Breast epithelium (tissue), 4 donors: ENCODE results near the gene TRIM77. TPM values are rescaled to one million over a fixed set of nuclear protein-coding genes. Genes with fewer than 3 reads are reported as not detected.
"Not testable (repeated sequence)": the region's sequence is repeated elsewhere in the genome, so short reads cannot be mapped to it uniquely, and the experiment has no call there.

ENCODE experiments used
- DNase-seq, 2 donors: peaks; one replicate each; pipeline ENCODE4 v3.0.0-alpha.2; 2019; ENCODE audit warnings: low spot score in 2 of 2
- H3K27ac ChIP-seq, 2 donors: fragments of 200-600 bp; sonication (generic) in 1 of 2; one replicate each; pipeline ENCODE4 v1.5.1; 2016 to 2019; ENCODE audit warnings: mild to moderate bottlenecking in 1 of 2
- H3K27me3 ChIP-seq, 2 donors: fragments of 200-600 bp; sonication (generic) in 1 of 2; one replicate each; pipeline versions ENCODE4 v1.5.1 to v1.6.0; 2017 to 2019; ENCODE audit warnings: control low read depth in 1 of 2, mild to moderate bottlenecking in 1 of 2
- H3K36me3 ChIP-seq: fragments of 200-600 bp; one replicate; pipeline ENCODE4 v1.5.1; 2019
- H3K4me1 ChIP-seq, 2 donors: fragments of 200-600 bp; sonication (generic); one replicate each; pipeline ENCODE4 v1.5.1; 2016 to 2019; ENCODE audit warnings: control low read depth in 1 of 2
- H3K4me3 ChIP-seq, 3 donors: fragments of 200-600 bp; sonication (generic); 1 replicate in 2 of 3; 2 replicates in 1 of 3; pipeline ENCODE4 v1.5.1; 2016 to 2019; ENCODE audit warnings: mild to moderate bottlenecking in 3 of 3, moderate library complexity in 2 of 3
- H3K9me3 ChIP-seq, 2 donors: fragments of 200-600 bp; sonication (generic) in 1 of 2; one replicate each; pipeline ENCODE4 v1.5.1; 2016 to 2019; ENCODE audit warnings: control low read depth in 1 of 2
- POLR2A ChIP-seq: fragments of 450-650 bp; IDR thresholded peaks from one replicate; pipeline ENCODE4 v1.6.1; 2016; ENCODE audit warnings: antibody characterized with exemption, mild to moderate bottlenecking, moderate library complexity
- POLR2AphosphoS5 ChIP-seq, 3 donors: sonication (generic); formaldehyde crosslinking; IDR thresholded peaks; one replicate each; pipeline ENCODE4 v1.6.1; 2017; ENCODE audit warnings: antibody characterized with exemption in 3 of 3
- intact Hi-C: fragments of 100-400 bp; cut with DNase I; formaldehyde crosslinking; loops from one replicate; pipeline ENCODE4 v1.15.1; 2023; ENCODE audit warnings: low total_unique reads
- total RNA-seq, 3 donors: library from RNA; depleted of rRNA; stranded (reverse); fragments of >200 nt; gene quantifications; one replicate each; pipeline ENCODE4 v1.1.0, GENCODE V29; 2016
- TF ChIP-seq, protein P1 (sequence below), 3 donors: fragments of 450-650 bp; IDR thresholded peaks; one replicate each; pipeline ENCODE4 v1.5.1; 2016 to 2017; ENCODE audit warnings: antibody characterized with exemption in 3 of 3, mild to moderate bottlenecking in 3 of 3, moderate library complexity in 3 of 3

The TRIM77 gene, protein sequence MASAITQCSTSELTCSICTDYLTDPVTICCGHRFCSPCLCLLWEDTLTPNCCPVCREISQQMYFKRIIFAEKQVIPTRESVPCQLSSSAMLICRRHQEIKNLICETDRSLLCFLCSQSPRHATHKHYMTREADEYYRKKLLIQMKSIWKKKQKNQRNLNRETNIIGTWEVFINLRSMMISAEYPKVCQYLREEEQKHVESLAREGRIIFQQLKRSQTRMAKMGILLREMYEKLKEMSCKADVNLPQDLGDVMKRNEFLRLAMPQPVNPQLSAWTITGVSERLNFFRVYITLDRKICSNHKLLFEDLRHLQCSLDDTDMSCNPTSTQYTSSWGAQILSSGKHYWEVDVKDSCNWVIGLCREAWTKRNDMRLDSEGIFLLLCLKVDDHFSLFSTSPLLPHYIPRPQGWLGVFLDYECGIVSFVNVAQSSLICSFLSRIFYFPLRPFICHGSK
- total RNA-seq: not detected

GRCh38 chr11:89709999-89710398 is at the start of gene TRIM77:
TSS of gene TRIM77 (plus strand) at chr11:89710299. CDS start at chr11:89710299, 0 bp downstream.
- H3K4me3 ChIP-seq, H3K36me3 ChIP-seq, H3K27me3 ChIP-seq, H3K4me1 ChIP-seq, H3K9me3 ChIP-seq, intact Hi-C loops, H3K27ac ChIP-seq, DNase-seq: not testable (repeated sequence)

GRCh38 chr11:89667001-89667400 is 43.1 kb upstream of the TRIM77 start:
- no peaks in the 10 kb centered on the region for H3K36me3 ChIP-seq
- H3K27ac ChIP-seq: no peak overlapping the region
- TF ChIP-seq POLR2AphosphoS5 (IDR thresholded peaks at IDR 0.05) (no peak), POLR2A (no peak)
- TF ChIP-seq, protein P1, sequence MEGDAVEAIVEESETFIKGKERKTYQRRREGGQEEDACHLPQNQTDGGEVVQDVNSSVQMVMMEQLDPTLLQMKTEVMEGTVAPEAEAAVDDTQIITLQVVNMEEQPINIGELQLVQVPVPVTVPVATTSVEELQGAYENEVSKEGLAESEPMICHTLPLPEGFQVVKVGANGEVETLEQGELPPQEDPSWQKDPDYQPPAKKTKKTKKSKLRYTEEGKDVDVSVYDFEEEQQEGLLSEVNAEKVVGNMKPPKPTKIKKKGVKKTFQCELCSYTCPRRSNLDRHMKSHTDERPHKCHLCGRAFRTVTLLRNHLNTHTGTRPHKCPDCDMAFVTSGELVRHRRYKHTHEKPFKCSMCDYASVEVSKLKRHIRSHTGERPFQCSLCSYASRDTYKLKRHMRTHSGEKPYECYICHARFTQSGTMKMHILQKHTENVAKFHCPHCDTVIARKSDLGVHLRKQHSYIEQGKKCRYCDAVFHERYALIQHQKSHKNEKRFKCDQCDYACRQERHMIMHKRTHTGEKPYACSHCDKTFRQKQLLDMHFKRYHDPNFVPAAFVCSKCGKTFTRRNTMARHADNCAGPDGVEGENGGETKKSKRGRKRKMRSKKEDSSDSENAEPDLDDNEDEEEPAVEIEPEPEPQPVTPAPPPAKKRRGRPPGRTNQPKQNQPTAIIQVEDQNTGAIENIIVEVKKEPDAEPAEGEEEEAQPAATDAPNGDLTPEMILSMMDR (IDR thresholded peaks at IDR 0.05): no peak
- no peak for DNase-seq
- no peaks in the 10 kb centered on the region for H3K4me1 ChIP-seq
- no peaks in the 10 kb centered on the region for H3K9me3 ChIP-seq
- H3K4me3 ChIP-seq: no peak overlapping the region
- intact Hi-C loops: no loop called here
- H3K27me3 ChIP-seq: no peaks in the 10 kb centered on the region

GRCh38 chr11:89668158-89668557 is 41.9 kb upstream of the TRIM77 start:
- H3K4me1 ChIP-seq, H3K27ac ChIP-seq, H3K4me3 ChIP-seq, H3K27me3 ChIP-seq, DNase-seq, H3K9me3 ChIP-seq, intact Hi-C loops, H3K36me3 ChIP-seq: not testable (repeated sequence)

GRCh38 chr11:89669586-89669985 is 40.5 kb upstream of the TRIM77 start:
- H3K27me3 ChIP-seq, H3K9me3 ChIP-seq, H3K36me3 ChIP-seq, intact Hi-C loops, H3K4me3 ChIP-seq, H3K27ac ChIP-seq, H3K4me1 ChIP-seq, DNase-seq: not testable (repeated sequence)

DNA sequence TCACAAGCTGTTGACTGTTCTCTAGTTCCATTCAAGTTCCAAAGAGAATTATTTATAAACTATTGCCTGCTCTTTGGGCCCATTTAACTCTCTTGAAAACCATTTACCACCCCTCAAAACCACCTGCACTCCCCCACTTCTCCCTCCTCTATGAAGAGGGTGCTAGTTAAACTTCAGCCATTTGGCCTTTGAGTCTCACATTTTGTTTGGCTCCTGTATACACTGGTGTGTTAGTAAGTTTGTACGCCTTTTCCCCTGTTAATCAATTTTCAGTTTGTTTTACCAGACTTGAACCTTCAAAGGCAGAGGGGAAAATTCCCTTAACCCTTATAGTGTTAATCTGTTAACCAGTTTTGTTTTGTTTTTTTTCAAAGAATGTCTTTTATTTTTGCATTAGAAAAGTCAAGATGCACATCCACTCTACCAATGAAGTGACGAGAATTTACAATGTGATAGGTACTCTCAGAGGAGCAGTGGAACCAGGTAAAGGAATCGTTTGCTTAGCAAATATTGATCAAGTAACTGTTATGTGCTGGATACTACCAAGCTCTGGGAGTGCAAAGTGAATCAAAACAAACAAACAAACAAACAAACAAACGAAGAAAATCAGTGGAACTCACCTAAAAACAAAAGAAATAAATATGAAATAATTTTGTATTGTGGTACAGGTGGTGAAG is 40.0 kb upstream of the TRIM77 start:
- DNase-seq, H3K4me1 ChIP-seq, intact Hi-C loops, H3K4me3 ChIP-seq, H3K27ac ChIP-seq, H3K36me3 ChIP-seq, H3K9me3 ChIP-seq, H3K27me3 ChIP-seq: not testable (repeated sequence)

GRCh38 chr11:89672547-89672946 is 37.6 kb upstream of the TRIM77 start:
- intact Hi-C loops, H3K27me3 ChIP-seq, H3K9me3 ChIP-seq, DNase-seq, H3K4me3 ChIP-seq, H3K4me1 ChIP-seq, H3K36me3 ChIP-seq, H3K27ac ChIP-seq: not testable (repeated sequence)

GRCh38 chr11:89673380-89673779 is 36.7 kb upstream of the TRIM77 start:
- H3K4me3 ChIP-seq, H3K27ac ChIP-seq, H3K27me3 ChIP-seq, DNase-seq, H3K9me3 ChIP-seq, intact Hi-C loops, H3K36me3 ChIP-seq, H3K4me1 ChIP-seq: not testable (repeated sequence)

GRCh38 chr11:89675383-89675782 is 34.7 kb upstream of the TRIM77 start:
- H3K4me3 ChIP-seq, H3K36me3 ChIP-seq, intact Hi-C loops, H3K27ac ChIP-seq, H3K4me1 ChIP-seq, H3K27me3 ChIP-seq, H3K9me3 ChIP-seq, DNase-seq: not testable (repeated sequence)

- H3K9me3 ChIP-seq, DNase-seq, H3K4me3 ChIP-seq, H3K4me1 ChIP-seq, intact Hi-C loops, H3K27ac ChIP-seq, H3K27me3 ChIP-seq, H3K36me3 ChIP-seq: not testable (repeated sequence)
Observed at GRCh38 chr11:89675948-89676347, 34.2 kb upstream of the TRIM77 start.

- H3K27ac ChIP-seq, intact Hi-C loops, H3K4me1 ChIP-seq, DNase-seq, H3K9me3 ChIP-seq, H3K27me3 ChIP-seq, H3K36me3 ChIP-seq, H3K4me3 ChIP-seq: not testable (repeated sequence)
Observed at GRCh38 chr11:89707080-89707479, 3.0 kb upstream of the TRIM77 start.

GRCh38 chr11:89724866-89725498 is 14.9 kb downstream of the TRIM77 start:
- H3K9me3 ChIP-seq, H3K27me3 ChIP-seq, H3K4me1 ChIP-seq, H3K27ac ChIP-seq, H3K4me3 ChIP-seq, H3K36me3 ChIP-seq, DNase-seq, intact Hi-C loops: not testable (repeated sequence)

DNA sequence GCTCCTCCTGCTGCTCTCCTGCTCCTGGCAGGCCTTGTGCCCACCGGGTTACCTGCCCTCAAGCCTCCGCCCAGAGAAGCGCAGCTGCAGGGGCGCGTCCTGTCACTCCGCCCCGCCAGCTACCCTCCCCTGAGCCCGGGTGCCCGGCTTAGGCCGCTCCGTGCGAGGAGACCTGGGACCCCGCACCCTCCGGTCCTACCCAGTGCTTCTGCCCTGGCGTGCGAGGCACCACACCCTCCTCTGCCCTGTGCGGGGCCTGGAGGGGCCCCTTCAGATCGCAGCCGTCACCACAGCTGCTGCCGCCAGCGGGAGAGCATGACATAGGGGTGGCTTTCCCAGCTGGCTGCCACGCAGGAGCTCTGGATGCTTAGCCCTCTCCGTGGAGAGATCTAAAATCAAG is 20.1 kb downstream of the TRIM77 start:
- H3K27me3 ChIP-seq: not testable (repeated sequence)

More for the DNA sequence above, 20.1 kb downstream of the TRIM77 start:
- H3K9me3 ChIP-seq, DNase-seq, H3K4me1 ChIP-seq, H3K36me3 ChIP-seq, H3K27ac ChIP-seq, H3K4me3 ChIP-seq, intact Hi-C loops: not testable (repeated sequence)
